ENCODE measurements around the gene ERC1.

The ERC1 gene

GRCh38 chr12:1267243-1267642 is 276.2 kb downstream of the ERC1 start:
- Histone ChIP-seq H3K4me3 (ENCODE audit: low read depth, low read length) (no peak overlapping the region), H3K9me3 (ENCODE audit: control insufficient read depth, insufficient read depth, low read length) (no peaks in the 10 kb centered on the region), H3K27me3 (ENCODE audit: control insufficient read depth, insufficient read depth, low read length) (no peaks in the 10 kb centered on the region), H3K4me1 (ENCODE audit: control insufficient read depth, insufficient read depth, low read length) (no peaks in the 10 kb centered on the region), H3K36me3 (ENCODE audit: control insufficient read depth, insufficient read depth, low read length) (peaks cover 5% of the 10 kb centered on the region), H3K9ac (ENCODE audit: low read depth, low read length) (no peak overlapping the region)

- H3K4me1 ChIP-seq (ENCODE audit: control insufficient read depth, insufficient read depth, low read length) = no peaks in the 10 kb centered on the region
- no peaks in the 10 kb centered on the region for H3K36me3 ChIP-seq (ENCODE audit: control insufficient read depth, insufficient read depth, low read length)
- H3K9ac ChIP-seq (ENCODE audit: low read depth, low read length) = no peak overlapping the region
- no peaks in the 10 kb centered on the region for H3K9me3 ChIP-seq (ENCODE audit: control insufficient read depth, insufficient read depth, low read length)
- no peak overlapping the region for H3K4me3 ChIP-seq (ENCODE audit: low read depth, low read length)
- no peaks in the 10 kb centered on the region for H3K27me3 ChIP-seq (ENCODE audit: control insufficient read depth, insufficient read depth, low read length)
These were observed 281.1 kb downstream of the ERC1 start for GRCh38 chr12:1272142-1272541.

DNA sequence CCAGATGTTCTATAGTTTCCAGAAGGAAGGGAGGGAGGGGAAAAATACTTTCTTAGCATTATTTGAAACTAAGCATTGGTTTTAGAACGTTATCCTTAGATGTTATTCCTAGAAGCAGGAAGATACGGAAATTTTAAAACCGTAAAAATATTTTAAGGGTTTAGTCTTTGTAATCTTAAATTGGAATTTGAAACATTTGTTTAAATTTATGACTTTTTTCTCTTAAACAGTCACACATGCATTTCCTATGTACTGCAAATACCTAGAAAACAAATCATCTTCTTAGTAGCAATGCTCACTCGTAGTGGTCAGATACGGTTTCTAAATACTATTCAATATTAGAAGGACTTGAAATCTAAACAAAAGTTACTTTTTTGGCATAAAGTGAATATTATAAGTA is 282.0 kb downstream of the ERC1 start:
- Histone ChIP-seq H3K4me1 (ENCODE audit: control insufficient read depth, insufficient read depth, low read length) (no peaks in the 10 kb centered on the region), H3K36me3 (ENCODE audit: control insufficient read depth, insufficient read depth, low read length) (no peaks in the 10 kb centered on the region), H3K4me3 (ENCODE audit: low read depth, low read length) (no peak overlapping the region), H3K9me3 (ENCODE audit: control insufficient read depth, insufficient read depth, low read length) (no peaks in the 10 kb centered on the region), H3K27me3 (ENCODE audit: control insufficient read depth, insufficient read depth, low read length) (no peaks in the 10 kb centered on the region), H3K9ac (ENCODE audit: low read depth, low read length) (no peak overlapping the region)

DNA sequence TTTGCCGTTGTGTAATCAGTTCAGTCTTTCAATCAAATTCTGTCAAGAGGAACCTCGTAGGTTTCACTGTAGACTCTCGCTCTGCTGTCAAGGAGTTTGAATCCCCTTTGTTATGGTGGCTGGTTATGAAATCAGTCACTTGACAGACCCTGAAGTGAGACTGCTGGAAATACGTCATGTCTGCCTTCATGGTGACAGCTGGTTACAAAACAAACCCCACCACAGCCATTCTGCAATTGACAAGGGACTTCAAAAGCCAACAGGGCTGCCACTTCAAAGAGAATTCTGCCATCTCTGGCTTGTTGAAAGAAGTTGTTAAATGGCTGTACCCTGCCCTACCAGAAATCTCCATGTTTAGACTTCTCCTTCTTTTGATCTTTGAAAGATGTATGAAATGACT is 286.9 kb downstream of the ERC1 start:
- no peak overlapping the region for H3K4me3 ChIP-seq (ENCODE audit: low read depth, low read length)
- no peak overlapping the region for H3K9ac ChIP-seq (ENCODE audit: low read depth, low read length)
- no peaks in the 10 kb centered on the region for H3K36me3 ChIP-seq (ENCODE audit: control insufficient read depth, insufficient read depth, low read length)
- no peaks in the 10 kb centered on the region for H3K27me3 ChIP-seq (ENCODE audit: control insufficient read depth, insufficient read depth, low read length)
- no peaks in the 10 kb centered on the region for H3K4me1 ChIP-seq (ENCODE audit: control insufficient read depth, insufficient read depth, low read length)
- H3K9me3 ChIP-seq (ENCODE audit: control insufficient read depth, insufficient read depth, low read length) = no peaks in the 10 kb centered on the region

- H3K27me3 ChIP-seq (ENCODE audit: control insufficient read depth, insufficient read depth, low read length) = no peaks in the 10 kb centered on the region
- no peaks in the 10 kb centered on the region for H3K4me1 ChIP-seq (ENCODE audit: control insufficient read depth, insufficient read depth, low read length)
- H3K36me3 ChIP-seq (ENCODE audit: control insufficient read depth, insufficient read depth, low read length) = no peaks in the 10 kb centered on the region
- H3K9ac ChIP-seq (ENCODE audit: low read depth, low read length) = no peak overlapping the region
- no peaks in the 10 kb centered on the region for H3K9me3 ChIP-seq (ENCODE audit: control insufficient read depth, insufficient read depth, low read length)
- H3K4me3 ChIP-seq (ENCODE audit: low read depth, low read length) = no peak overlapping the region
These were observed 288.0 kb downstream of the ERC1 start for GRCh38 chr12:1279050-1279449.

GRCh38 chr12:1280059-1280458 is 289.0 kb downstream of the ERC1 start:
- Histone ChIP-seq H3K27me3 (ENCODE audit: control insufficient read depth, insufficient read depth, low read length) (no peaks in the 10 kb centered on the region), H3K9me3 (ENCODE audit: control insufficient read depth, insufficient read depth, low read length) (no peaks in the 10 kb centered on the region), H3K9ac (ENCODE audit: low read depth, low read length) (no peak overlapping the region), H3K4me3 (ENCODE audit: low read depth, low read length) (no peak overlapping the region), H3K4me1 (ENCODE audit: control insufficient read depth, insufficient read depth, low read length) (no peaks in the 10 kb centered on the region), H3K36me3 (ENCODE audit: control insufficient read depth, insufficient read depth, low read length) (no peaks in the 10 kb centered on the region)

- Histone ChIP-seq H3K9me3 (ENCODE audit: control insufficient read depth, insufficient read depth, low read length) (no peaks in the 10 kb centered on the region), H3K4me3 (ENCODE audit: low read depth, low read length) (no peak overlapping the region), H3K27me3 (ENCODE audit: control insufficient read depth, insufficient read depth, low read length) (no peaks in the 10 kb centered on the region), H3K4me1 (ENCODE audit: control insufficient read depth, insufficient read depth, low read length) (no peaks in the 10 kb centered on the region), H3K9ac (ENCODE audit: low read depth, low read length) (no peak overlapping the region), H3K36me3 (ENCODE audit: control insufficient read depth, insufficient read depth, low read length) (no peaks in the 10 kb centered on the region)
These were observed 290.8 kb downstream of the ERC1 start for GRCh38 chr12:1281683-1282366.

- no peaks in the 10 kb centered on the region for H3K36me3 ChIP-seq (ENCODE audit: control insufficient read depth, insufficient read depth, low read length)
- H3K4me3 ChIP-seq (ENCODE audit: low read depth, low read length) = no peak overlapping the region
- H3K9ac ChIP-seq (ENCODE audit: low read depth, low read length) = no peak overlapping the region
- H3K9me3 ChIP-seq (ENCODE audit: control insufficient read depth, insufficient read depth, low read length) = no peaks in the 10 kb centered on the region
- no peaks in the 10 kb centered on the region for H3K4me1 ChIP-seq (ENCODE audit: control insufficient read depth, insufficient read depth, low read length)
- H3K27me3 ChIP-seq (ENCODE audit: control insufficient read depth, insufficient read depth, low read length) = no peaks in the 10 kb centered on the region
These were observed 291.8 kb downstream of the ERC1 start for GRCh38 chr12:1282670-1283315.

DNA sequence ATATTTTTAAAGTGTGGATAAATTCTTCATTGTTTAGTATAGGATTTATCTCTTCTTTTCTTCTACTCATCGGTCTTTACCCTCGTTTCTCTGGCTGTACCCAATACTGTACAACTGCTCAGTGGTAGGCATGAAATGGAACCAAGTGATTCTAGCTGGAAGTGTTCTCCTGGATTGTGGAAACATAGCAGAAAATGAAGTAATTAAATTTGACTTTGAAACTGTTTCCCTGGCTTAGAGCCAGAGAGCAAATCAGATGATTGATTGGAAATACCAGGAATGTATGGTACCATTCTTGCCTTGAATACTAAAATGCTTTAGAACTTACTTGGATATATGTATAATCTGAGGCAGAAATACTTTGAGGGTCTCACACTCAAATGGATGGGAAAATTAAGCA is 292.3 kb downstream of the ERC1 start:
- Histone ChIP-seq H3K4me1 (ENCODE audit: control insufficient read depth, insufficient read depth, low read length) (no peaks in the 10 kb centered on the region), H3K27me3 (ENCODE audit: control insufficient read depth, insufficient read depth, low read length) (no peaks in the 10 kb centered on the region), H3K4me3 (ENCODE audit: low read depth, low read length) (no peak overlapping the region), H3K9ac (ENCODE audit: low read depth, low read length) (no peak overlapping the region), H3K9me3 (ENCODE audit: control insufficient read depth, insufficient read depth, low read length) (no peaks in the 10 kb centered on the region), H3K36me3 (ENCODE audit: control insufficient read depth, insufficient read depth, low read length) (no peaks in the 10 kb centered on the region)

DNA sequence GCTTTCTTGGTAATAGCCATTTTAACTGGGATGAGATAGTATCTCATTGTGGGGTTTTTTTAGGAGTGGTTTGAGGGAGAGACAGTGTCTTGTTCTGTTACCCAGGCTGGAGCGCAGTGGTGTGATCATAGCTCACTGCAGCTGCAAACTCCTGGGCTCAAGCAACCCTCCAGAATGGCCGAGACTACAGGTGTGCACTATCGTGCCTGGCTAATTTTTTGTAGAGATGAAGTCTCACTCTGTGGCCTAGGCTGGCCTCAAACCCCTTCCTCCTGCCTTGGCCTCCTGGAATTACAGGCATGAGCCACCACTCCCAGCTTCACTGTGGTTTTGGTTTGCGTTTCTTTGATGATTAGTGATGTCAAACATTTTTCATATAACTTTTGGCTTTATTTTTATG is 293.6 kb downstream of the ERC1 start:
- Histone ChIP-seq H3K4me3 (ENCODE audit: low read depth, low read length) (no peak overlapping the region), H3K4me1 (ENCODE audit: control insufficient read depth, insufficient read depth, low read length) (no peaks in the 10 kb centered on the region), H3K36me3 (ENCODE audit: control insufficient read depth, insufficient read depth, low read length) (peaks cover under 1% of the 10 kb centered on the region), H3K9ac (ENCODE audit: low read depth, low read length) (no peak overlapping the region), H3K27me3 (ENCODE audit: control insufficient read depth, insufficient read depth, low read length) (no peaks in the 10 kb centered on the region), H3K9me3 (ENCODE audit: control insufficient read depth, insufficient read depth, low read length) (no peaks in the 10 kb centered on the region)

DNA sequence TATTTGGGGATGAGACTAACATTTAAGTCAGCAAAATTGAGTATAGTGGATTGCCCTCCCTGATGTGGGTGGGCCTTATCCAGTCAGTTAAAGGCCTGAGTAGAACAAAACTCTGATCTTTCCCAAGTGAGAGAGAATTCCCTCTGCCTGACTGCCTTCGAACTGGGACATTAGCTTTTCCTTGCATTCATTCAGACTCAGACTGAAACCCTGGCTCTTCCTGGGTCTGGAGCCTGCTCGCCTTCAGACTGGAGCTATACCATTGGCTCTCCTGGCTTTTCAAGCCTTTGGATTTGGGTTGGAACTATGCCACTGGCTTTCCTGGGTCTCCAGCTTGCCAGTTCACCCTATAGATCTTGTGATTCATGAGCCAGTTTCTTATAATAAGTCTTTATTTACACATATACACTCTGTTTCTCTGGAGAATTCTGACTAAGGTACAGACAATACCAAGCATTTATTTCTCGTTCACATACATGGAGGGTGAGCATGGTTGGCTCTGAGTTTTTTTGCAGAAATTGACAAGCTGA is 296.5 kb downstream of the ERC1 start:
- Histone ChIP-seq H3K36me3 (ENCODE audit: control insufficient read depth, insufficient read depth, low read length) (peaks cover 3% of the 10 kb centered on the region), H3K9ac (ENCODE audit: low read depth, low read length) (no peak overlapping the region), H3K4me1 (ENCODE audit: control insufficient read depth, insufficient read depth, low read length) (no peaks in the 10 kb centered on the region), H3K27me3 (ENCODE audit: control insufficient read depth, insufficient read depth, low read length) (no peaks in the 10 kb centered on the region), H3K9me3 (ENCODE audit: control insufficient read depth, insufficient read depth, low read length) (no peaks in the 10 kb centered on the region), H3K4me3 (ENCODE audit: low read depth, low read length) (no peak overlapping the region)

DNA sequence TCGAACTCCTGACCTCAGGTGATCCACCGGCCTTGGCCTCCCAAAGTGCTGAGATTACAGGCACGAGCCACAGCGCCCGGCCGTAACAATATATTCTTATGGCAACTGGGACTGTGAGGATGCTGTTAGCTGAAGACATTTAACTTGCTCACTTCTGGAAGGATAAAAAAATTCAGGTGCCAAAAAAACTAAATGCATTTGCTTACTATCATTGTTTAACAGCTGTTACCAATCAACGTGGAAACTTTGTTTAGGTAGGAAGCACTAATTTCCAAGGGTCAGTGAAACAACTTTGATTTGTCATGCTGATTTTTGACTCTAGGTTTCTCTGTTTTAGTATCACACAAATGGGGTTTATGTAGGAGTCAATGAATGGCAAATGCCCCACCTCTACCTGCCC is 297.3 kb downstream of the ERC1 start:
- Histone ChIP-seq H3K4me3 (ENCODE audit: low read depth, low read length) (no peak overlapping the region), H3K36me3 (ENCODE audit: control insufficient read depth, insufficient read depth, low read length) (peaks cover 3% of the 10 kb centered on the region), H3K9ac (ENCODE audit: low read depth, low read length) (no peak overlapping the region), H3K9me3 (ENCODE audit: control insufficient read depth, insufficient read depth, low read length) (no peaks in the 10 kb centered on the region), H3K27me3 (ENCODE audit: control insufficient read depth, insufficient read depth, low read length) (no peaks in the 10 kb centered on the region), H3K4me1 (ENCODE audit: control insufficient read depth, insufficient read depth, low read length) (no peaks in the 10 kb centered on the region)

Measured in iPS-15b (cell line).